Caco-2 (cell line): ENCODE measurements around the gene PCBD1. TPM values are rescaled to one million over a fixed set of nuclear protein-coding genes. Genes with fewer than 3 reads are reported as not detected.

ENCODE experiments used
- BruUV-seq: library from RNA; stranded (reverse); fragments of 400-500 nt; replicated peaks from 2 replicates; lab custom pipeline; 2021; lab: Mats Ljungman, UMichigan
- CTCF ChIA-PET: fragments of 300-600 bp; sonication (Branson Sonifier 250); formaldehyde crosslinking; loops from one replicate; lab custom pipeline; 2022; ENCODE audit warnings: antibody characterized with exemption; lab: Charles Lee
- POLR2A ChIA-PET: fragments of 300-600 bp; sonication (Branson Sonifier 250); formaldehyde crosslinking; loops from one replicate; lab custom pipeline; 2022; ENCODE audit warnings: antibody characterized with exemption; lab: Charles Lee
- DNase-seq, 2 experiments: peaks; one replicate each; pipeline versions ENCODE4 v3.0.0 to v3.0.0-alpha.2; 2020 to 2022
- H3K27me3 ChIP-seq: replicated peaks from 2 replicates; pipeline ENCODE4 v1.6.0; 2011; ENCODE audit warnings: low read length; ENCODE audit not compliant: control insufficient read depth, insufficient read depth
- H3K36me3 ChIP-seq: 2 replicates; pipeline ENCODE4 v1.5.1; 2011; ENCODE audit warnings: low read length; ENCODE audit not compliant: control insufficient read depth, insufficient read depth
- H3K4me1 ChIP-seq: fragments of 250-450 bp; sonication (Bioruptor Pico); 2 replicates; pipeline ENCODE4 v1.5.1; 2020; ENCODE audit warnings: mild to moderate bottlenecking
- H3K4me3 ChIP-seq: 2 replicates; pipeline ENCODE4 v1.5.1; 2011; ENCODE audit warnings: low read depth, mild to moderate bottlenecking, control low read depth, low read length
- H3K9me3 ChIP-seq: fragments of 250-450 bp; sonication (Bioruptor Pico); 2 replicates; pipeline ENCODE4 v1.5.1; 2020; ENCODE audit warnings: mild to moderate bottlenecking, moderate library complexity
- H3K27ac Mint-ChIP-seq: one replicate; pipeline ENCODE4 v1.8.0; 2022; ENCODE audit warnings: mixed read lengths; ENCODE audit not compliant: unreplicated experiment
- H3K27me3 Mint-ChIP-seq: one replicate; pipeline ENCODE4 v1.8.0; 2022; ENCODE audit warnings: mixed read lengths; ENCODE audit not compliant: insufficient read depth, unreplicated experiment
- H3K36me3 Mint-ChIP-seq: one replicate; pipeline ENCODE4 v1.8.0; 2022; ENCODE audit warnings: mild to moderate bottlenecking, mixed read lengths; ENCODE audit not compliant: insufficient read depth, unreplicated experiment
- H3K4me1 Mint-ChIP-seq: one replicate; pipeline ENCODE4 v1.8.0; 2022; ENCODE audit warnings: low read depth, mixed read lengths; ENCODE audit not compliant: unreplicated experiment
- H3K4me3 Mint-ChIP-seq: one replicate; pipeline ENCODE4 v1.8.0; 2022; ENCODE audit warnings: mild to moderate bottlenecking, moderate library complexity, mixed read lengths; ENCODE audit not compliant: unreplicated experiment
- H3K9me3 Mint-ChIP-seq: one replicate; pipeline ENCODE4 v1.8.0; 2022; ENCODE audit warnings: mixed read lengths; ENCODE audit not compliant: unreplicated experiment
- CTCF ChIP-seq, 2 experiments: fragments of 200-600 bp in 1 of 2; IDR thresholded peaks; 1 replicate in 1 of 2; 2 replicates in 1 of 2; pipeline versions ENCODE4 v1.5.1 to v1.8.0; 2011 to 2022; ENCODE audit warnings: antibody characterized with exemption in 1 of 2, control low read depth in 1 of 2, inconsistent platforms in 1 of 2, low read depth in 1 of 2, low read length in 1 of 2, mild to moderate bottlenecking in 1 of 2, moderate library complexity in 1 of 2; ENCODE audit not compliant: insufficient read depth in 1 of 2, severe bottlenecking in 1 of 2, unreplicated experiment in 1 of 2
- intact Hi-C: fragments of 100-400 bp; cut with micrococcal nuclease; formaldehyde crosslinking; loops from one replicate; pipeline ENCODE4 v1.10.0; 2022; ENCODE audit not compliant: unreplicated experiment
- total RNA-seq: library from RNA; stranded (reverse); gene quantifications from 2 replicates; pipeline ENCODE4 v1.2.3, GENCODE V29; 2022

The PCBD1 gene
- total RNA-seq, 1 experiment from 2014 or later = 252 TPM

DNA sequence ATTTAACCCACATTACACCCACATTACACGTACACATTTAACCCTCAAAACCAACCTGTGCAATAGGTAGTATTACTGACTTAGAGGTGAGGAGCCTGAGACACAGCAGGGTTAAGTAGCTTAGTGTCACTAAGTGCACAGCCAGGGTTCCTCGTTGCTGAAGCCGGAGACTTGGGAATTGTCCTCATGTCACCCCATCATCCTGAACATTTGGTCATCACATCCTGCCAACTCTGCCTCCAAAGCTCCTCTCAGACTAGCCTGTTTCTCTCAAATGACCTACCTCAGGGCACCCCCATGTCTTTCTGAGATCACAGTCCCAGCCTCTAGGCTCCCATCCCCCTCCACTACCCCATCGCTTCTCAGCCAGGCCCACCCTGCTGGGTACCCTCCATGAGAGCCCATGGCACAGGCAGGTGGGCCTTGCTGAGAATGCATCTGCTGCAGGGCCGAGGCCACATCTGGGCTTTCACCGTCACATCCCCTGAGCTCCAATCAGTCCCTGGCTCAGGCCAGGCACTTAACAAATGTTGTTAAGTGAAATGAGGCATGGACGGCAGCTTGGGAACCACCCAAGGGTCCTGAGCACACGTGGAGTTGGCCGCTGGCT, 21.1 kb upstream of the PCBD1 start:
- Mint-ChIP-seq H3K4me3 (no peak overlapping the region), H3K27me3 (peaks cover 15% of the 10 kb centered on the region), H3K9me3 (no peaks in the 10 kb centered on the region), H3K36me3 (no peaks in the 10 kb centered on the region), H3K27ac (no peak overlapping the region), H3K4me1 (no peaks in the 10 kb centered on the region)
- no peaks in the 10 kb centered on the region for H3K36me3 ChIP-seq
- POLR2A ChIA-PET = no interaction called here
- TF ChIP-seq CTCF (IDR thresholded peaks at IDR 0.05; ENCODE audit: insufficient read depth in 1 of 2, low read depth in 1 of 2, low read length in 1 of 2, severe bottlenecking in 1 of 2, unreplicated experiment in 1 of 2) = no peak
- H3K27me3 ChIP-seq = no peaks in the 10 kb centered on the region; the same call in 1 of the 2 replicates
- DNase-seq = peak in 1 of 2 experiments; percentile 28
- H3K9me3 ChIP-seq = no peaks in the 10 kb centered on the region
- no TSS peak for BruUV-seq
- H3K4me3 ChIP-seq = no peak overlapping the region
- H3K4me1 ChIP-seq = no peaks in the 10 kb centered on the region
- intact Hi-C loops = no loop called here
- CTCF ChIA-PET = interaction anchor here (0.6 kb wide), 1 partner anchor 272 kb away, joined by 3 read pairs; no protein-coding TSS in a partner anchor

- Histone ChIP-seq H3K4me1 (no peaks in the 10 kb centered on the region), H3K4me3 (no peak overlapping the region), H3K27me3 (no peaks in the 10 kb centered on the region; the same call in 1 of the 2 replicates), H3K36me3 (no peaks in the 10 kb centered on the region), H3K9me3 (no peaks in the 10 kb centered on the region)
- Mint-ChIP-seq H3K27ac (no peak overlapping the region), H3K4me3 (no peak overlapping the region), H3K27me3 (peaks cover 12% of the 10 kb centered on the region), H3K36me3 (no peaks in the 10 kb centered on the region), H3K4me1 (no peaks in the 10 kb centered on the region), H3K9me3 (no peaks in the 10 kb centered on the region)
- ChIA-PET POLR2A (no interaction called here), CTCF (interaction anchor here (0.6 kb wide), 1 partner anchor 271 kb away, joined by 3 read pairs; no protein-coding TSS in a partner anchor)
- peak in 1 of 2 experiments; percentile 33 for DNase-seq
- BruUV-seq = no TSS peak
- TF ChIP-seq CTCF (IDR thresholded peaks at IDR 0.05; ENCODE audit: insufficient read depth in 1 of 2, low read depth in 1 of 2, low read length in 1 of 2, severe bottlenecking in 1 of 2, unreplicated experiment in 1 of 2) = no peak
- intact Hi-C loops = no loop called here
These were observed 20.3 kb upstream of the PCBD1 start for GRCh38 chr10:70908406-70909296.

GRCh38 chr10:70907637-70908405, 19.5 kb upstream of the PCBD1 start:
- H3K27me3 ChIP-seq = no peaks in the 10 kb centered on the region; the same call in 1 of the 2 replicates
- ChIA-PET POLR2A (no interaction called here), CTCF (interaction anchor here (0.6 kb wide), 1 partner anchor 72 kb away, joined by 3 read pairs; no protein-coding TSS in a partner anchor)
- H3K4me3 ChIP-seq = no peak overlapping the region
- no peaks in the 10 kb centered on the region for H3K36me3 ChIP-seq
- no peaks in the 10 kb centered on the region for H3K9me3 ChIP-seq
- H3K4me1 ChIP-seq = no peaks in the 10 kb centered on the region
- intact Hi-C loops = no loop called here
- Mint-ChIP-seq H3K9me3 (no peaks in the 10 kb centered on the region), H3K27me3 (peaks cover 7% of the 10 kb centered on the region), H3K4me1 (no peaks in the 10 kb centered on the region), H3K36me3 (no peaks in the 10 kb centered on the region), H3K27ac (no peak overlapping the region), H3K4me3 (no peak overlapping the region)
- BruUV-seq = no TSS peak
- peak in 1 of 2 experiments; percentile 35 for DNase-seq
- TF ChIP-seq CTCF (IDR thresholded peaks at IDR 0.05; ENCODE audit: insufficient read depth in 1 of 2, low read depth in 1 of 2, low read length in 1 of 2, severe bottlenecking in 1 of 2, unreplicated experiment in 1 of 2) = no peak
